Neuron (in vitro differentiated cells): Measurements from ENCODE around the gene FCN3.
"Not testable (repeated sequence)": the region's sequence is repeated elsewhere in the genome, so short reads cannot be mapped to it uniquely, and the experiment has no call there.

ENCODE experiments used
- H2AFZ ChIP-seq: one replicate; pipeline ENCODE4 v1.6.1; 2013; ENCODE audit warnings: low read depth, mild to moderate bottlenecking, inconsistent platforms, low read length, moderate library complexity
- H3K27me3 ChIP-seq: one replicate; pipeline ENCODE4 v1.6.1; 2013; ENCODE audit warnings: low read length; ENCODE audit not compliant: insufficient read depth
- H3K36me3 ChIP-seq: one replicate; pipeline ENCODE4 v1.6.1; 2013; ENCODE audit warnings: low read length; ENCODE audit not compliant: insufficient read depth
- H3K4me1 ChIP-seq: one replicate; pipeline ENCODE4 v1.6.1; 2013; ENCODE audit warnings: low read length; ENCODE audit not compliant: insufficient read depth
- H3K4me3 ChIP-seq: 2 replicates; pipeline ENCODE4 v1.5.1; 2013; ENCODE audit warnings: mild to moderate bottlenecking, low read length, moderate library complexity
- H3K9me3 ChIP-seq: one replicate; pipeline ENCODE4 v1.6.1; 2013; ENCODE audit warnings: low read length

The FCN3 gene

GRCh38 chr1:27374362-27375086 lies at the start of gene FCN3:
FCN3 (minus strand) TSS chr1:27374824; CDS start chr1:27374818, 6 bp downstream.
- H3K4me1 ChIP-seq, result no peaks in the 10 kb centered on the region
- no peak within 1 kb of the TSS for H2AFZ ChIP-seq
- no peak within 1 kb of the TSS for H3K4me3 ChIP-seq

GRCh38 chr1:27423709-27424108 lies 49.1 kb upstream of the FCN3 start:
- no peaks in the 10 kb centered on the region for H3K27me3 ChIP-seq
- no peak overlapping the region for H2AFZ ChIP-seq
- peaks cover 26% of the 10 kb centered on the region for H3K36me3 ChIP-seq
- no peak overlapping the region for H3K4me3 ChIP-seq
- H3K4me1 ChIP-seq, result peaks cover 9% of the 10 kb centered on the region
- H3K9me3 ChIP-seq, result no peaks in the 10 kb centered on the region

More at GRCh38 chr1:27374362-27375086, at the start of gene FCN3:
- no peaks in the 10 kb centered on the region for H3K9me3 ChIP-seq
- H3K27me3 ChIP-seq, result peaks cover 2% of the 10 kb centered on the region
- H3K36me3 ChIP-seq, result no peaks in the 10 kb centered on the region

GRCh38 chr1:27418326-27419185 lies 43.9 kb upstream of the FCN3 start:
- Histone ChIP-seq H3K27me3 (no peaks in the 10 kb centered on the region), H3K9me3 (no peaks in the 10 kb centered on the region), H3K4me1 (peaks cover 3% of the 10 kb centered on the region), H3K36me3 (peaks cover 48% of the 10 kb centered on the region), H2AFZ (no peak overlapping the region), H3K4me3 (no peak overlapping the region)

DNA sequence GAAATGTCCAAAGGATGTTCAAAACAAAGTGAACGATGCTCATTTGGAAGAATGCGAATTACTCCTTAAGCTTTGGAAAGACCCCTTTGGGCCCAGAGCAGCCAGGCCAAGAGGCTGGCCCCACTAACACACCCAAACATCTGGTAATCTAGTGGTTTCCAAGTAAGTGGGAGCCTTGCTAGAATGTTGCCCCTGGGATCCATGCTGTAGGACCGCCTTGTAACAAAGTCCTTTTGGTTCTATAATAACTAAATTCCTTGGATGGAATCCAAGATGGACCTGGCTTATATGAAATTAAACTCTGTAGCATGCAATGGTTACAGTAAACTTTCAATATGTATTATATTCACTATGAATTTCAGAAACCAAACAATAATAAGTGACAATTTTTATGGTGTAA lies 43.1 kb upstream of the FCN3 start:
- H3K36me3 ChIP-seq, result peaks cover 56% of the 10 kb centered on the region
- H3K4me3 ChIP-seq, result no peak overlapping the region
- H2AFZ ChIP-seq, result no peak overlapping the region
- no peaks in the 10 kb centered on the region for H3K27me3 ChIP-seq
- no peaks in the 10 kb centered on the region for H3K9me3 ChIP-seq
- H3K4me1 ChIP-seq, result peaks cover 3% of the 10 kb centered on the region

DNA sequence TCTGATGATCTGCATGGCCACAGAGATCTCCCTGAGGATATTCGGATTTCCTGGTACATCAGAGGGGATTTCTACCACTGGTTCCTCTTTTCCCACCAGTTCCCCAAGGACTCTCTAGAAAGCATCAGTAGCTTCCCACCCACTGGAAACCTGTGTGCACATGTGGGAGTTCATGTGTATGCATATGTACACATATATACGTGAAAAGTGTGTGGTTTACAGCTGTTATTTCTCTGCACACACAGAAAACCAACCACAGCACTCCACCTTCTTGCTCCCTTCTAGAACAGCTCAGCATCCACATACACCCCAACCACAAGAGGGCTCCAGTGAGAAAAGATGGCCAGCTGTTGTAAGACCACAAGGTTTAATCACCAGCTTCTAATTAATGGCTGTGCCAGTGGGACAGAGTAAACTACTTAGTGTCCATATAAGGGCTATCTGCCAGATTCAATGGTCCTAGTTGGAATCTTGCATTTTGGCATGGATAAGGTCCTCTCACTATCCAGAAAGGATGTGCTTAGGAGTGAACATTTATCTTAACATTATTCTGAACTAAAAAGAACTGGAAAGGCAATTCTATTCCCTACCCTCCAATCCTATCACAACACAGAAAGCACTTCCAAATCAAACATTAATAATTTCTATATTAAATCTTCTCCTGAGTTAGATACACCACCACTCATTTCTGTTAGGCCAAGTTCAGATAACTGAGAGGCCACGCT lies 41.9 kb upstream of the FCN3 start:
- Histone ChIP-seq H3K4me1 (peaks cover 3% of the 10 kb centered on the region), H2AFZ (no peak overlapping the region), H3K4me3 (no peak overlapping the region), H3K27me3 (no peaks in the 10 kb centered on the region), H3K36me3 (peaks cover 66% of the 10 kb centered on the region), H3K9me3 (no peaks in the 10 kb centered on the region)

- H3K4me1 ChIP-seq, result peaks cover 3% of the 10 kb centered on the region
- H2AFZ ChIP-seq, result no peak overlapping the region
- H3K36me3 ChIP-seq, result peaks cover 88% of the 10 kb centered on the region
- no peaks in the 10 kb centered on the region for H3K27me3 ChIP-seq
- no peaks in the 10 kb centered on the region for H3K9me3 ChIP-seq
- no peak overlapping the region for H3K4me3 ChIP-seq
These were observed 39.5 kb upstream of the FCN3 start for GRCh38 chr1:27414091-27414490.

DNA sequence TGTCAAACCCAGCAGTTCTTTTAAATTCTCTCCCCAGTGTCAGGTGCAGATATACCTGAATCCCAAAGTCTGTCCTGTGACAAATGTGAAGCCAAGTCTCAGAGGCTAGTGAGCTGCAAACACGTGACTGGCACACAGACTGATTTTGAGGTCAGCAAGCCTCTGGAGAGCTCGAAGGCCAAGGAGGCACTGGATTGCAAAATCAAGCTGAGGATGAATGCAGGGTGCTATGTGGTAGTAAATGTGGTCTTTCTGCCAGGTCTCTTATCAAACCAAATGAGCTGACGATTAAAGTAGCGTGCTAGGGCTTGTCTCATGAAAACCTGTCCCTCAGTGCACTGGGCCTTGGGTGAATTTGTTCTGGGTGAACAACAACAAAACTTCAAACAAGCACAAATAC lies 38.4 kb upstream of the FCN3 start:
- Histone ChIP-seq H3K9me3 (no peaks in the 10 kb centered on the region), H3K36me3 (peaks cover 91% of the 10 kb centered on the region), H3K4me3 (no peak overlapping the region), H2AFZ (no peak overlapping the region), H3K4me1 (no peaks in the 10 kb centered on the region), H3K27me3 (no peaks in the 10 kb centered on the region)

DNA sequence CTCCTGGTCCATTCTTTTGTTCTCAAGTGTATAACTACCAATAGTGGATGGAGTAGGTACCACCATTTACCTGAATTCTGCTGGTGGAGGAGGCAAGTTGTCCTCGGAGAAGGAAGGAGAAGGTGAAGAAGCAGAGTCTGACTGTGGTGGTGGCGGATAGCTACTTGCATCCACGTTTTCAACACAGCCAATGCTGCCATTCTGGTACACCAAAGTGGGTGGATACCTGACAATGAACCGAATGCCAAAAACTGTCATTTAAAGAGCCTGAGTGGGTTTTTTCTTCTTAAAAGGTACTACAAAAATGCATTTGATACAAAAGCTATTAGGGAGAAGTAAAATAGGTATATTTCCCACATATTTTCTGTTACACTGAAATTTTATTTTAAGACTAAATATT lies 37.9 kb upstream of the FCN3 start:
- H3K9me3 ChIP-seq, result no peaks in the 10 kb centered on the region
- no peak overlapping the region for H2AFZ ChIP-seq
- H3K36me3 ChIP-seq, result peaks cover 90% of the 10 kb centered on the region
- no peaks in the 10 kb centered on the region for H3K4me1 ChIP-seq
- no peaks in the 10 kb centered on the region for H3K27me3 ChIP-seq
- H3K4me3 ChIP-seq, result no peak overlapping the region

DNA sequence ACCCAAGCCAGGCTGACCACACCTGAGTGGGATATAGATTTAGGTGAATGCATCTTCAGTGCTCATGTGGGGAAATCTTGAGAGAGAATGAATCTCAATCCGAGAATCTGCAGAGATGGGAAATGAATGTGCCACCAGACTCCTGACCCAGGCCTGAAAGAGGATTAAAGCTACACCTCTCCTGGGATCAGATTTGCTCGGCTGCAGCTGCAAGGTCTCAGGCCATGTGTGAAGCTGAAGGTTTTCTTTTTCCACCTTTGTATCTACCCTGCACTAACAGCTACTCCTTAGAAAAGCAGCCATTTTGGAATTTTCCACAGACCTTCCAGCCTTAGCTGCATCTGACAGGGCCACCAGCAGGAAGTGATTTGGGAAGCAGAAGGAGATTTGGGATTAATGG lies 36.1 kb upstream of the FCN3 start:
- H3K27me3 ChIP-seq, result no peaks in the 10 kb centered on the region
- H3K36me3 ChIP-seq, result peaks cover 83% of the 10 kb centered on the region
- H3K4me1 ChIP-seq, result peaks cover 9% of the 10 kb centered on the region
- no peak overlapping the region for H3K4me3 ChIP-seq
- H3K9me3 ChIP-seq, result no peaks in the 10 kb centered on the region
- no peak overlapping the region for H2AFZ ChIP-seq

- Histone ChIP-seq H2AFZ (no peak overlapping the region), H3K4me3 (no peak overlapping the region), H3K9me3 (no peaks in the 10 kb centered on the region), H3K4me1 (peaks cover 9% of the 10 kb centered on the region), H3K27me3 (no peaks in the 10 kb centered on the region), H3K36me3 (peaks cover 76% of the 10 kb centered on the region)
These were observed 35.0 kb upstream of the FCN3 start for GRCh38 chr1:27409669-27410068.

DNA sequence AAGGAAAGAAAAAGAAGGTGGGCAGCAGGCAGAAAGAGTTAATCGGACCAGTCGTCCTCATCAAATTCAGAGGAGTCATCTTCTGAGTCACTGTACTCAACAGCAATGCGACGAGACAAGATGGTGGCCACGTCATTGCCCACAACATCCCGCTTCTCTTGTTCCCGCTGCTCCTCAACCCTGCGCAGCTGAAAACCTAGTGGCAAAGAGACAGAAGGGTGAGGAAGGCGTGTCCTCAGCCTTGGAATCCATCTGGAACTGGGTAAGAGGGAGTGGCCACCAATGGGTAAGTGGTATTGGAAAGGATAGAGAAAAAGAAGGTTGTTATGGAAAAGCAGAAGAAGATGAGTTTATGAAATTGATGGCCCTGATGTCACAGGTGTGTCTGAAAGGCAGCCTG lies 33.5 kb upstream of the FCN3 start:
- no peak overlapping the region for H3K4me3 ChIP-seq
- H3K9me3 ChIP-seq, result no peaks in the 10 kb centered on the region
- H2AFZ ChIP-seq, result no peak overlapping the region
- peaks cover 9% of the 10 kb centered on the region for H3K4me1 ChIP-seq
- H3K36me3 ChIP-seq, result peaks cover 60% of the 10 kb centered on the region
- H3K27me3 ChIP-seq, result no peaks in the 10 kb centered on the region

DNA sequence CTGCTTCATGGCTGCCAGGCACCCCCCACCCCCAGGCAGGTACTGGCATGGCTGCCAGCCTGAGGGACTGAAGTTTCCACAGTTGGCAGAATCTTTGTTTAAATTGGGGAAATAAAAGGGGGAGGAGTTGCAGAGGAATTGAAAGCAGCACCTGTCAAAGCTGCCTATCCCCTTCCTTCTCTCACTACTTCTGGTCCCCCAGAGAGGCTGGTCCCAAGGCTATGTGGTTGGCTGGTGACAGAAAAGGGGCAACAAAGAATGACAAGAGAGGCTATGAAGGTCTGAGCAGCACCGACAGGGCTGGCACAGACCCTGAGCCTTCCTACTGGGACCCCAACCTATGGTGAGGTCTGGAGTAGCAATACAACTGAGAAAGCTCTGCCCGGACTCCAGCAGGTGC lies 32.2 kb upstream of the FCN3 start:
- H3K36me3 ChIP-seq, result peaks cover 47% of the 10 kb centered on the region

GRCh38 chr1:27406362-27406680 lies 31.7 kb upstream of the FCN3 start:
- H2AFZ ChIP-seq, result no peak overlapping the region
- peaks cover 45% of the 10 kb centered on the region for H3K36me3 ChIP-seq
- H3K4me3 ChIP-seq, result no peak overlapping the region
- peaks cover 9% of the 10 kb centered on the region for H3K4me1 ChIP-seq
- H3K9me3 ChIP-seq, result no peaks in the 10 kb centered on the region
- H3K27me3 ChIP-seq, result no peaks in the 10 kb centered on the region

More for the DNA sequence above, 32.2 kb upstream of the FCN3 start:
- H3K4me3 ChIP-seq, H3K9me3 ChIP-seq, H3K27me3 ChIP-seq, H2AFZ ChIP-seq, H3K4me1 ChIP-seq: not testable (repeated sequence)
